ENCODE measurements around the gene CFL1.
A peak's percentile ranks its signal among the peaks of the same experiment; 100 is the strongest.
"Not testable (repeated sequence)": the region's sequence is repeated elsewhere in the genome, so short reads cannot be mapped to it uniquely, and the experiment has no call there.

The CFL1 gene

GRCh38 chr11:65856689-65857499, 1.1 kb downstream of the CFL1 start:
- DNase-seq: peak; percentile 82

DNA sequence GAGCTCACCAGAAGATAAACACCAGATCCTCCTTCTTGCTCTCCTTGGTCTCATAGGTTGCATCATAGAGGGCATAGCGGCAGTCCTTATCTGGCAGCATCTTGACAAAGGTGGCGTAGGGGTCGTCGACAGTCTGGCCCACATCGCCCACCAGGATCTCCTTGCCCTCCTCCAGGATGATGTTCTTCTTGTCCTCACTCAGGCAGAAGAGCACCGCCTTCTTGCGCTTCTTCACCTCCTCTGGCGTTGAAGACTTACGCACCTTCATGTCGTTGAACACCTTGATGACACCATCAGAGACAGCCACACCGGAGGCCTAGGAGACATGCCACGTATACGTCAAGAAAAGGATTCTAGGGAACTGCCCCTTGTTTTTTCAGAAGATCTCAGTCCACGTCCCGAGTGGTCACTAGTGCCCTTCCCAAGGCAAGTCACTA, 2.0 kb downstream of the CFL1 start:
- no peak for DNase-seq

GRCh38 chr11:65854852-65855837, 2.8 kb downstream of the CFL1 start:
- no peak for DNase-seq

GRCh38 chr11:65854161-65854592, 3.8 kb downstream of the CFL1 start:
- no peak for DNase-seq

DNA sequence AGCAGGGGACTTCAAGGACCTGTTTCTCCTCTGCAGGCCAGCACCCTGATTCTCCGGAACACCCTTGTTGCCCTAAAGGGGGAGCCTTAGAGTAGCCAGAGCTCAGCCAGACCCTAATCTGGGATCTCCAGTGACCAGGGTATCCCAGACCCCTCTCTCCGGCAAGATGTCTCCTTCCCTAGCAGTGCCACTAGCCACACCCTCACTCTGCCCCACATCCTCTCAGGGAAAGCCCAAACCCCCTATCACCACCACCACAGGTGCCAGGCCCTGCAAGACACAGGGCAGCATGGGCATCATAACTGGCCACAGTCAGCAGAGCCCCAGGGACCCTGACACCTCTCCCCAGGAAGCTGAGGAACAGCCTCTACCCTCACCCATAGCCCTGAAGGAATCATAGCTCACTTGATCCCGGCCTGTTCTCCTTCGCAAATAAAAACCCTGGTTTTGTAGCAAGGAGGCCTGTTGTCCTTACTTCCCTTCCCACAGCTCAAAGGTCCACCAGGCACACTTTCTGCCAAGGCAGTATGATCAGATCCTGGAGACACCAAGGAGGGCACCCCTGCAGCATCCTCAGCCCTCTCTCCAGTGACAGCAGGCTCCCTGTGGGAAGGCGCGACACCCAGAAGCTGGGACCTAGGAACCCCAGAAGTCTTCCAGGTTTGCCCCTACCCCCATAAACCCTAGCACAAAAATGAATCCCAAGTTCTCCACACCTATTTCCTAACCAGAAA, 4.6 kb downstream of the CFL1 start:
- DNase-seq: no peak

GRCh38 chr11:65852508-65853245, 5.3 kb downstream of the CFL1 start:
- DNase-seq: no peak

GRCh38 chr11:65851811-65852507, 6.0 kb downstream of the CFL1 start:
- DNase-seq: no peak

- no peak for DNase-seq
Observed at GRCh38 chr11:65851083-65851579, 6.8 kb downstream of the CFL1 start.

- no peak for DNase-seq
Observed at GRCh38 chr11:65850217-65851082, 7.5 kb downstream of the CFL1 start.

DNA sequence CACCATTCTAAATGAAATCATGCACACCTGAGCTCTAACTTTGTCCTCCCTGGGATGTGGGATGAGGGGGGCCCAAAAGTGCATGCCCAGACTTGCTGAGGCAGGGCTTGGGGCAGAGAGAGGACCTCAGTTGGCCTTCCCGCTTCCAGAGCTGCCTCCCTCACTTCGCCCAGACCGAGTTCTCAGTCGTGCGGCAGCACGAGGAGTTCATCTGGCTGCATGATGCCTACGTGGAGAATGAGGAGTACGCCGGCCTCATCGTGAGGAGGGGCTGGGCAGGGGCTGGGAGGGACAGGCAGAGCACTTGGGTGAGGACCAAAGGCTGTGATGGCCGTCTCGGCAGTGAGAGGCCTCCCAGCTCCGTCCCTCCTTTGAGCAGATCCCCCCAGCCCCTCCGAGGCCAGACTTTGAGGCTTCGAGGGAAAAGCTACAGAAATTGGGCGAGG, 8.2 kb downstream of the CFL1 start:
- no peak for DNase-seq

- DNase-seq: no peak
Observed at GRCh38 chr11:65849366-65849765, 8.6 kb downstream of the CFL1 start.

- DNase-seq: not testable (repeated sequence)
Observed at GRCh38 chr11:65848693-65849092, 9.3 kb downstream of the CFL1 start.

DNA sequence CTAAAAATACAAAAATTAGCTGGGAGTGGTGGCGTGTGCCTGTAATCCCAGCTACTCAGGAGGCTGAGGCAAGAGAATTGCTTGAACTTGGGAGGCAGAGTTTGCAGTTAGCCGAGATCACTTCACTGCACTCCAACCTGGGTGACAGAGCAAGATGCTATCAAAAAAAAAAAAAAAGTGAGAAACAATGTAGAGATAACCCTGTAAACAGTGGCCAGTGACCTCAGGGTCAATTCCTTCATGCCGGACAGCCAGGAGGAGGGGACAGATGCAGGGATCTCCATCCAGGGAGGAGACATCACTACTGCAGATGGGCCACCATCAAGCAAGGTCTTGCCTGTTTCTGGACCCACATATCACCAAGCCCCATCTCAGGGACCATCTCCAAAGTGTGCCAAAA, 10.2 kb downstream of the CFL1 start:
- DNase-seq: no peak

DNA sequence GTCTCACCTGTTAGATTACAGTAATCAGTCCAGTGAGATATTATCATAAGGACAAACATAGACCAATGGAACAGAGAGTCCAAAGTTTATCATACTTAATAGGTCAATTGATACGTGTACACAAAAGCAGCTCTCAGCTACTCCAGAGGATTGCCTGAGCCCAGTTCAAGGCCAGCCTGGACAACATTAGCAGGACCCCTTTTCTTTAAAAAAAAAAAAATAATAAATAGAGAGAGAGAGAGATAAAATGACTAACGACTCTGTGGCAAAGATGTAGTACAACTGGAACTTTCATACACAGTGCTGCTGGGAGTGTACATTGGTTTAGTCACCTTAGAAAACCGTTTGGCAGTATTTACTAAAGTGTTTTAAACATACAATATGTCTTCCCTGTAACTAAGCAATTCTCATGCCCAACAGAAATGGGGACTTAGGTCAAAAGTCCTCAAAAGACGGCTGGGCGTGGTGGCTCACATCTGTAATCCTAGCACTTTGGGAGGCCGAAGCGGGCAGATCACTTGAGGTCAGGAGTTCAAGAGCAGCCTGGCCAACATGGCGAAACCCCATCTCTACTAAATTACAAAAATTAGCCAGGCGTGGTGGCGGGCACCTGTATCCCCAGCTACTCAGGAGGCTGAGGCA, 13.6 kb downstream of the CFL1 start:
- no peak for DNase-seq

GRCh38 chr11:65843811-65844210, 14.2 kb downstream of the CFL1 start:
- no peak for DNase-seq

DNA sequence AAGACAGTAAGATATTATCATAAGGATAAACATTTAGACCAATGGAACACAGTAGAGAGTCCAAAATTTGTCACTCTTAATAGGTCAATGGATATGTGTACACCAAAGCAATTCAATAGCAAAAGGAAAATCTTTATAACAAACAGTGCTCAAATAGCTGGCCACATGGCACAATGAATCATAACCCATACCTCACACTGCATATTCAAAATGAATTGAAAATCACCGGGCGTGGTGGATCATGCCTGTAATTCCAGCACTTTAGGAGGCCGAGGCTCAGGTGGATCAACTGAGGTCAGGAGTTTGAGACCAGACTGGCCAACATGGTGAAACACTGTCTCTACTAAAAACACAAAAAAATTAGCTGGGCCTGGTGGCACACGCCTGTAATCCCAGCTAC, 15.8 kb downstream of the CFL1 start:
- DNase-seq: no peak

DNA sequence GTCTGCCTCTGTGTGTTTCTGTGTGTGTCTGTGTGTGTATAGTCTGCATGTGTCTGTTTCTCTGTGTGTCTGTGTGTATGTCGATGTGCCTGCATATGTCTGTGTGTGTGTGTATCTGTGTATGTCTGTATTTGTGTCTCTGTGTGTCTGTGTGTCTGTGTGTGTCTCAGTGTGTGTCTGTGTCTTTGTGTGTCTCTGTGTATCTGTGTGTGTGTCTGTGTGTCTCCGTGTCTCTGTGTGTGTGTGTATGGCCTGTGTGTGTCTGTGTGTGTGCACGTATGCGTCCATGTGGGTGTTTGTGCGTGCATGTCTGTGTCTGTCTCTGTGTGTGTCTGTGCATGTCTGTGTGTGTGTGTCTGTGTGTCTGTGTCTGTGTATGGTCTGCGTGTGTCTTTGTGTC, 23.8 kb downstream of the CFL1 start:
- no peak for DNase-seq

DNA sequence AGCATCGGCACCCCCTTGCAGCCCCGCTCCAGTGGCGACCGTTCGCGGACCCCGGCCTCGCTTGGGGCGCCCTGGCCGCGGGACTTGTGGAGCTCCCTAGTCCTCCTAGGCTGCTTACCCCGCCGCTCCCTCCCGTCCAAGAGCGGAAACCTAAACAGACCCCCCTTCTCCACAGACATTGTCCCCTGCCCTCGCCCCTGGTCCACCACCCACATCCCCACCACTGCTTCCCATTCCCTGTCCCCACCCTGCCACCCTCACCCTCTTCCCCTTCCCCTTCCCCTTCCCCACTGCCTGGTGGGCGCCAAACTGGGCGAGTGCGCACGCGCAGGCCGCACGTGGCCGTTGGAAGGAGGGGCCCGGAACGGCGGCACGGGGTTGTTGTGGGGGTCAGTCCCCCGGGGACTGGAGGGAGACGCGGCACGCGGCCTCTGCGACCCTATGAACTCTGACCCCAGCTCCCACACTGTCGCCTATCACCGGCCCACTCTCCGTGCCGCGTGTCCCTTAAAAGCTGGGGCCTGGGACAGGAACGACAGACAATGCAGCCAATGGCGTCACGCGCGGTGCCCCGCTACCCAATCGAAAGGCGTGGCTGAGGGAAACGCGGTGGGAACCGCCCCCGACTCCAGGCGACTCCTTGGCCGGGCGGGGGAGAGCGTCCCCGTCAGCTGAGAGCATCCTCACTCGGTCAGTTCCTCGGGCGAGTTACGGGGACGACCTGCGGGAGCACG, 24.5 kb downstream of the CFL1 start, which contains the start of gene SNX32:
SNX32 (plus strand) TSS at position 667 of the 734 bp plus-strand sequence. CDS start 103 bp downstream, outside the sequence.
- DNase-seq: peak; percentile 95

- not testable (repeated sequence) for DNase-seq
Observed at GRCh38 chr11:65832231-65832630, 25.7 kb downstream of the CFL1 start.
